Stimulated activated naive CD4-positive, alpha-beta T cell (primary cell): Measurements from ENCODE around the gene SDCCAG8.
"Not testable (repeated sequence)": the region's sequence is repeated elsewhere in the genome, so short reads cannot be mapped to it uniquely, and the experiment has no call there.

Source experiments
- DNase-seq, 6 experiments: peaks; one replicate each; lab custom pipeline; 2025; lab: John Stamatoyannopoulos, UW

Gene SDCCAG8

GRCh38 chr1:243332440-243332839 lies 76.6 kb downstream of the SDCCAG8 start:
- DNase-seq: no peak

- DNase-seq: no peak
These were observed 79.5 kb downstream of the SDCCAG8 start for GRCh38 chr1:243335292-243335691.

- DNase-seq: no peak
These were observed 80.3 kb downstream of the SDCCAG8 start for GRCh38 chr1:243336163-243336562.

GRCh38 chr1:243338848-243339247 lies 83.0 kb downstream of the SDCCAG8 start:
- DNase-seq: not testable (repeated sequence)

GRCh38 chr1:243341074-243341473 lies 85.2 kb downstream of the SDCCAG8 start:
- DNase-seq: no peak

- DNase-seq: peak in 3 of 6 experiments; percentile 18 to 63 (median 56)
These were observed 88.4 kb downstream of the SDCCAG8 start for GRCh38 chr1:243343970-243344937.

GRCh38 chr1:243345205-243345604 lies 89.4 kb downstream of the SDCCAG8 start:
- DNase-seq: no peak

- no peak for DNase-seq
These were observed 90.2 kb downstream of the SDCCAG8 start for GRCh38 chr1:243346016-243346415.

- DNase-seq: no peak
These were observed 90.6 kb downstream of the SDCCAG8 start for GRCh38 chr1:243346468-243346867.

GRCh38 chr1:243348331-243348730 lies 92.5 kb downstream of the SDCCAG8 start:
- DNase-seq: no peak

GRCh38 chr1:243349128-243349527 lies 93.3 kb downstream of the SDCCAG8 start:
- DNase-seq: no peak

- no peak for DNase-seq
These were observed 95.5 kb downstream of the SDCCAG8 start for GRCh38 chr1:243351337-243351736.

GRCh38 chr1:243354511-243355153 lies 98.8 kb downstream of the SDCCAG8 start:
- no peak for DNase-seq

GRCh38 chr1:243363832-243364231 lies 108.0 kb downstream of the SDCCAG8 start:
- no peak for DNase-seq

GRCh38 chr1:243364330-243364729 lies 108.5 kb downstream of the SDCCAG8 start:
- DNase-seq: no peak

GRCh38 chr1:243364866-243365265 lies 109.0 kb downstream of the SDCCAG8 start:
- DNase-seq: no peak

GRCh38 chr1:243367314-243367713 lies 111.5 kb downstream of the SDCCAG8 start:
- no peak for DNase-seq

GRCh38 chr1:243374412-243374811 lies 118.6 kb downstream of the SDCCAG8 start:
- no peak for DNase-seq

- no peak for DNase-seq
These were observed 119.8 kb downstream of the SDCCAG8 start for GRCh38 chr1:243375596-243375995.

GRCh38 chr1:243378669-243379068 lies 122.8 kb downstream of the SDCCAG8 start:
- DNase-seq: no peak

GRCh38 chr1:243379208-243379607 lies 123.4 kb downstream of the SDCCAG8 start:
- DNase-seq: no peak

GRCh38 chr1:243379706-243380105 lies 123.9 kb downstream of the SDCCAG8 start:
- DNase-seq: no peak

- no peak for DNase-seq
These were observed 132.4 kb downstream of the SDCCAG8 start for GRCh38 chr1:243388276-243388675.
